HG02610 (cell line): ENCODE measurements around the gene RNF103.
"Not testable (repeated sequence)": the region's sequence is repeated elsewhere in the genome, so short reads cannot be mapped to it uniquely, and the experiment has no call there.

Source experiments
- ATAC-seq: cut with Tn5 transposase; IDR thresholded peaks from one replicate; pipeline ENCODE4 v1.9.1; 2021; ENCODE audit warnings: mild to moderate bottlenecking, moderate library complexity; ENCODE audit not compliant: unreplicated experiment

Gene RNF103

GRCh38 chr2:86623494-86624266, at the start of gene RNF103:
RNF103 (minus strand) TSS chr2:86623865; CDS start chr2:86622886, 979 bp downstream.
- peak; percentile 84 for ATAC-seq

- no peak for ATAC-seq
Observed at GRCh38 chr2:86673011-86673410, 49.3 kb upstream of the RNF103 start.

- no peak for ATAC-seq
Observed at GRCh38 chr2:86672027-86672545, 48.4 kb upstream of the RNF103 start.

- ATAC-seq = no peak
Observed at GRCh38 chr2:86671337-86671981, 47.8 kb upstream of the RNF103 start.

- not testable (repeated sequence) for ATAC-seq
Observed at GRCh38 chr2:86669323-86669722, 45.7 kb upstream of the RNF103 start.

GRCh38 chr2:86661333-86661732, 37.7 kb upstream of the RNF103 start:
- no peak for ATAC-seq

- no peak for ATAC-seq
Observed at GRCh38 chr2:86650188-86650587, 26.5 kb upstream of the RNF103 start.

GRCh38 chr2:86649119-86649947, 25.7 kb upstream of the RNF103 start:
- no peak for ATAC-seq

GRCh38 chr2:86648681-86649080, 25.0 kb upstream of the RNF103 start:
- no peak for ATAC-seq

GRCh38 chr2:86646865-86647264, 23.2 kb upstream of the RNF103 start:
- ATAC-seq = no peak

- ATAC-seq = no peak
Observed at GRCh38 chr2:86646329-86646728, 22.7 kb upstream of the RNF103 start.

GRCh38 chr2:86645752-86646151, 22.1 kb upstream of the RNF103 start:
- ATAC-seq = no peak

GRCh38 chr2:86638712-86639111, 15.0 kb upstream of the RNF103 start:
- ATAC-seq = no peak

- no peak for ATAC-seq
Observed at GRCh38 chr2:86636842-86637241, 13.2 kb upstream of the RNF103 start.

- no peak for ATAC-seq
Observed at GRCh38 chr2:86634352-86634751, 10.7 kb upstream of the RNF103 start.

GRCh38 chr2:86633155-86633651, 9.5 kb upstream of the RNF103 start:
- ATAC-seq = no peak

GRCh38 chr2:86632672-86633071, 9.0 kb upstream of the RNF103 start:
- no peak for ATAC-seq

- ATAC-seq = no peak
Observed at GRCh38 chr2:86631846-86632485, 8.3 kb upstream of the RNF103 start.

- no peak for ATAC-seq
Observed at GRCh38 chr2:86628091-86628522, 4.4 kb upstream of the RNF103 start.

- no peak for ATAC-seq
Observed at GRCh38 chr2:86627550-86627949, 3.9 kb upstream of the RNF103 start.

GRCh38 chr2:86625096-86625495, 1.4 kb upstream of the RNF103 start:
- ATAC-seq = no peak
